Right lobe of liver (tissue), 6 donors: Measurements from ENCODE around the gene CBFA2T2. TPM values are rescaled to one million over a fixed set of nuclear protein-coding genes. Genes with fewer than 3 reads are reported as not detected.
A peak's percentile ranks its signal among the peaks of the same experiment; 100 is the strongest.

Experiments used
- ATAC-seq, 4 donors: fragments of 200-7000 bp; cut with Tn5 transposase; one replicate each; pipeline ENCODE4 v1.9.1; 2020; ENCODE audit warnings: mild to moderate bottlenecking in 4 of 4, moderate library complexity in 4 of 4
- DNase-seq, 3 donors: peaks; one replicate each; pipeline ENCODE4 v3.0.0-alpha.2; 2020
- H3K27ac ChIP-seq, 3 donors: fragments of 200-600 bp; one replicate each; pipeline ENCODE4 v1.8.0; 2022
- H3K27me3 ChIP-seq, 2 donors: fragments of 200-600 bp; one replicate each; pipeline ENCODE4 v1.8.0; 2022
- H3K36me3 ChIP-seq, 4 donors: fragments of 200-600 bp; sonication (generic) in 1 of 4; one replicate each; pipeline versions ENCODE4 v1.5.1 to v1.8.0; 2017 to 2022; ENCODE audit warnings: control low read depth in 1 of 4
- H3K4me1 ChIP-seq, 4 donors: fragments of 200-600 bp; sonication (generic) in 1 of 4; one replicate each; pipeline versions ENCODE4 v1.5.1 to v1.8.0; 2017 to 2022; ENCODE audit warnings: control low read depth in 1 of 4
- H3K4me3 ChIP-seq, 3 donors: fragments of 200-600 bp; one replicate each; pipeline ENCODE4 v1.8.0; 2022
- H3K9me3 ChIP-seq, 4 donors: fragments of 200-600 bp; sonication (generic) in 1 of 4; one replicate each; pipeline versions ENCODE4 v1.5.1 to v1.8.0; 2017 to 2022; ENCODE audit warnings: control low read depth in 1 of 4
- POLR2A ChIP-seq: fragments of 450-650 bp; IDR thresholded peaks from one replicate; pipeline ENCODE4 v1.6.1; 2017; ENCODE audit warnings: antibody characterized with exemption, mild to moderate bottlenecking
- WGBS: methylation state at CpG from one replicate; pipeline ENCODE4 v1.1.6; 2018; ENCODE audit warnings: low coverage, low lambda C conversion rate; ENCODE audit not compliant: insufficient coverage; ENCODE audit errors: missing lambda C conversion rate; 5-methylcytosine and 5-hydroxymethylcytosine counted together
- intact Hi-C, 2 donors: fragments of 100-400 bp; cut with DNase I; formaldehyde crosslinking; loops; one replicate each; pipeline versions ENCODE4 v1.11.2 to v1.14.1; 2022
- total RNA-seq, 6 experiments: library from RNA; depleted of rRNA in 2 of 6; stranded (reverse); fragments of >200 nt in 2 of 6; fragmentation: NEBNext Ultra II Directional in 3 of 6; extraction: Animal tissue kit (Norgen Biotek cat#: 25700) in 3 of 6; gene quantifications; one replicate each; pipeline versions ENCODE4 v1.1.0 to v1.2.4, GENCODE V29; 2016 to 2023
- TF ChIP-seq, protein P1 (sequence below), 4 donors: fragments of 200-600 bp in 3 of 4; fragments of 450-650 bp in 1 of 4; IDR thresholded peaks; one replicate each; pipeline versions ENCODE4 v1.5.1 to v1.8.0; 2016 to 2022; ENCODE audit warnings: antibody characterized with exemption in 4 of 4, mild to moderate bottlenecking in 2 of 4
- donor health status: DM: no; HTN: yes; CAD: no.
- donor health status: DM: no; HTN: no; CAD: no.
- donor health status: DM: no; HTN: no; CAD: no.
- donor health status: DM: no; HTN: yes; CAD: no.
- donor health status: DM: no; HTN: yes; CAD: no.

The CBFA2T2 gene
- total RNA-seq, 6 experiments from 2014 or later: 4.5 to 7.3 (median 5.6) TPM

DNA sequence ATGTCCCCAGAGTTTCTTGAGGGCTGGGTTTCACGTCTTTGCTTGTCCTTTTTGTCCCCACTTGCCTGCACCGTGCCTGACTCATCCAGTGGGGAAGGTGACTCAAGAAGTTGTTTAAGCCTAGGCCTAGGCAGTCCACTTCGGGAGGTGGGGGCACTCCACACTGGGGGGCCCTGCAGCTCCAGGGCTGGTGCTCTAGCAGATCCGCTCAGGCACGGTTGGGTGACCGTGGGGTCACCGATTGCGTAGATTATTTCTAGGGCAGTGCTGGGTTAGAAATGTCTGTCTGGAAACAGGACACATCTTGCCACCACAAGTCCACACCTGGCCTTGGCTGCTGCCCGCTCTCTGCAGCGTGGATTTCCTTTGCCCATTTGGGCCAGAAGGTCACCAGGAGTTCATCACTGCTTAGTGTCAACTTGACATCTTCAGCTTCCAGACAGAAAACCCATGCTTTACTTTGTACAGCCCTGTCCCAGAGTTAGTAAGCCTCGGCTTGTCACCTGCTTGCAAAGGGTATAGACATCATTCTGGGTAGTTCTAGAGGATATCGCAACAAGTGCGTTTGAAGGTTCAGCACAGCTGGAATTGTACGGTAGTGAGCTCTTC, 158.6 kb downstream of the CBFA2T2 start:
- no peaks in the 10 kb centered on the region for H3K9me3 ChIP-seq
- 89% methylated on average over 6 of the region's 14 CpGs for WGBS
- DNase-seq: no peak
- intact Hi-C loops: no loop called here
- H3K36me3 ChIP-seq: peaks cover 0 to 14% (median under 1%) of the 10 kb centered on the region in 4 donors
- H3K27me3 ChIP-seq: no peaks in the 10 kb centered on the region
- TF ChIP-seq, protein P1, sequence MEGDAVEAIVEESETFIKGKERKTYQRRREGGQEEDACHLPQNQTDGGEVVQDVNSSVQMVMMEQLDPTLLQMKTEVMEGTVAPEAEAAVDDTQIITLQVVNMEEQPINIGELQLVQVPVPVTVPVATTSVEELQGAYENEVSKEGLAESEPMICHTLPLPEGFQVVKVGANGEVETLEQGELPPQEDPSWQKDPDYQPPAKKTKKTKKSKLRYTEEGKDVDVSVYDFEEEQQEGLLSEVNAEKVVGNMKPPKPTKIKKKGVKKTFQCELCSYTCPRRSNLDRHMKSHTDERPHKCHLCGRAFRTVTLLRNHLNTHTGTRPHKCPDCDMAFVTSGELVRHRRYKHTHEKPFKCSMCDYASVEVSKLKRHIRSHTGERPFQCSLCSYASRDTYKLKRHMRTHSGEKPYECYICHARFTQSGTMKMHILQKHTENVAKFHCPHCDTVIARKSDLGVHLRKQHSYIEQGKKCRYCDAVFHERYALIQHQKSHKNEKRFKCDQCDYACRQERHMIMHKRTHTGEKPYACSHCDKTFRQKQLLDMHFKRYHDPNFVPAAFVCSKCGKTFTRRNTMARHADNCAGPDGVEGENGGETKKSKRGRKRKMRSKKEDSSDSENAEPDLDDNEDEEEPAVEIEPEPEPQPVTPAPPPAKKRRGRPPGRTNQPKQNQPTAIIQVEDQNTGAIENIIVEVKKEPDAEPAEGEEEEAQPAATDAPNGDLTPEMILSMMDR (IDR thresholded peaks at IDR 0.05): no peak
- TF ChIP-seq POLR2A: no peak
- peak overlapping the region in 1 of 3 donors; percentile 65 for H3K27ac ChIP-seq
- H3K4me1 ChIP-seq: peaks cover 0 to 42% (median 8%) of the 10 kb centered on the region in 4 donors
- H3K4me3 ChIP-seq: no peak overlapping the region
- no peak for ATAC-seq

DNA sequence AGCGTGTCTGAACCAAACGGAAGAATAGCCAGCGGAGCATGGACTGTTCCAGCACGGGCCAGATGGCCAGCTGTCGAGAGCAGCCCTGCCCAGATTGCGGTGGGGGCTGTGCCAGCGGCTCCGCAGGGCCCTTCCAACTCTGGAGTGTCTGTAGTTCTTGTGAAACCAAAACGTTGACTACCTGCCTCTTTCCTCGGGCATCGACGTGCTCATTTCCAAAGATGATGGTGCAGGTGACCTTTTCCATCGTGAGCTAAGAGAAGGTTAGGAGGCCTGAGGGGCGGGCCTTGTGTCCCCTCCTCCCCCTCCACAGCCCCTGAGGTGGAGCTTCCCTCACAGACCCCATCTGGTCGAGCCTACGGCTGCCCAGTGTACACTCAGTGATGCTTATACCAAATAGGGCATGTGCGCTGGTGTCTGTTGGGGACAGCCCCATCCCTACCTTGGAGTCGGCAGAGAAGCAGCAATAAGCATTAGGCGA, 159.3 kb downstream of the CBFA2T2 start:
- Histone ChIP-seq H3K27ac (no peak overlapping the region), H3K27me3 (no peaks in the 10 kb centered on the region), H3K36me3 (peaks cover 0 to 10% (median under 1%) of the 10 kb centered on the region in 4 donors), H3K4me3 (no peak overlapping the region), H3K9me3 (no peaks in the 10 kb centered on the region), H3K4me1 (peaks cover 0 to 43% (median 8%) of the 10 kb centered on the region in 4 donors)
- TF ChIP-seq POLR2A: no peak
- TF ChIP-seq, protein P1 (IDR thresholded peaks at IDR 0.05): no peak
- WGBS: 82% methylated on average over 9 of the region's 19 CpGs
- DNase-seq (no peak), ATAC-seq (no peak)
- intact Hi-C loops: no loop called here

DNA sequence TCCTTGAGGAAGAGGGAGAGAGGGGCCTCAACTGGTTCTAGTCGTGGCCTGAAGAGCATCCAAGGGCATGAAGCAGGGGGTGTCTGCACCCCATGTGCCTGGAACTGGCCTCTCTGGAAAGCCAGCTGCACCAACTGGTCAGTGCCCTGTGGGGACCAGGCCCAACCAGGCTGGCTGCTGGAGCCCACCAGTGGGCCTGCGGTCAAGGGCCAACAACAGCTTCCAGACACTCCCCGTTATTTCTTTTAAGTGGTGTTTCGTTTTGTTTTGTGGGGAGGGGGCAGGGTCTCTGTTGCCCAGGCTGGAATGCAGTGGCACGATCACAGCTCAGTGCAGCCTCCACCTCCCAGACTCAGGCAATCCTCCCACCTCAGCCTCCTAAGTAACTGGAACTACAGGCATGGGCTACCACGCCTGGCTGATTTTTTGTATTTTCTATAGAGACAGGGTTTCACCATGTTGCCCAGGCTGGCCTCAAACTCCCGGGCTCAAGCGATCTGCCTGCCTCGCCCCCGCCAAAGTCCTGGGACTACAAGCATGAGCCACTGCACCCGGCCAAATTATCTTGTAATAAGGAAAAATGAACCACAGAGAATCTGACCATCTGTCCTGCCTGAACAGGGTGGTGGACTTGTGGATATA, 160.3 kb downstream of the CBFA2T2 start:
- no peaks in the 10 kb centered on the region for H3K9me3 ChIP-seq
- peaks cover 0 to under 1% (median 0%) of the 10 kb centered on the region in 4 donors for H3K36me3 ChIP-seq
- no peak overlapping the region for H3K4me3 ChIP-seq
- H3K27me3 ChIP-seq: no peaks in the 10 kb centered on the region
- ATAC-seq (no peak), DNase-seq (no peak)
- no peak for TF ChIP-seq POLR2A
- TF ChIP-seq, protein P1 (IDR thresholded peaks at IDR 0.05): no peak
- WGBS: 81% methylated on average over 5 of the region's 11 CpGs
- no peak overlapping the region for H3K27ac ChIP-seq
- intact Hi-C loops: loop anchor here in 1 of 2 donors (10.0 kb wide), 1 partner anchor 185 kb away; no protein-coding TSS in a partner anchor
- peaks cover 0 to 36% (median 8%) of the 10 kb centered on the region in 4 donors for H3K4me1 ChIP-seq

DNA sequence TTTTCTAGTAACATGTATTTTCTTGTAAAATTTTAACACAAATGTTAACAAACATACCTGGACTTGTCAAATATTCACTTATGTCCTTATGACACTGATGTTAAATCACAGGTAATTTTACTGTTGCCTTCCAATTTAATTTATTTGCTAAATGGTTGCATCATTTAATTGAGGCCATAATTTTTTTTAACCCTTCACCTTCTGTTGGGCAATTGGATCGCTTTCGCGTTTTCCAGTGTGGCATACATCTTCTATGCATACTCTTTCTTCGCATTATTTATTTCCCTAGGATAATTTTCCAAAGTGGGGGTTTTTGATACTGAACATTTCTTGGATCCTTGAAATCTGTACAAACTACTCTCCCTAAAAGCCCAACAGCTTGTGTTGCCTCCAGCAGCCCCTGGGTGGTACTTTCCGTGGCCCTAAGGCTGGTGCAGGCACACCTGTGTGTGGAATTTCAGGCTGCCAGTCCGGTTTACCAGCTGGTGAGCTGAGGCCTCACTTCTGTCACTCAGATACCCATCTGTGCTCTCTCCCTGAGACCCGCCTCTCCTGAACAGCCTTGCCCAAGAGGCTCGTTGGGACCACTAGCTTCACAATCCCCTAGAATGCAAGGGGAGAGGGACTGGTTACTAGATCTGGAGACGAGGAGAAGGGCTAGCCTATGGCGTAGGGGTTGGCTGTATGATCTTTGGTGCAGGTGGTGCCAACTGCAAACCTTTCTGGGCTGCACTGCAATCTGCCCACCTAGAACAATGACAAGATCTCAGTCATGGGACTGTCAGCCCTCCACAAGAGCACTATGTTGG, 161.1 kb downstream of the CBFA2T2 start:
- H3K4me1 ChIP-seq: peaks cover 0 to 30% (median 8%) of the 10 kb centered on the region in 4 donors
- H3K9me3 ChIP-seq: no peaks in the 10 kb centered on the region
- no peak overlapping the region for H3K4me3 ChIP-seq
- no peak for TF ChIP-seq POLR2A
- TF ChIP-seq, protein P1 (IDR thresholded peaks at IDR 0.05): no peak
- WGBS: 75% methylated on average over 9 of the region's 10 CpGs
- H3K27me3 ChIP-seq: no peaks in the 10 kb centered on the region
- H3K36me3 ChIP-seq: no peaks in the 10 kb centered on the region
- H3K27ac ChIP-seq: no peak overlapping the region
- intact Hi-C loops: loop anchor here in 1 of 2 donors (10.0 kb wide), 1 partner anchor 186 kb away; no protein-coding TSS in a partner anchor
- no peak for ATAC-seq
- no peak for DNase-seq
